ENCODE results near the gene NPHP1. TPM values are rescaled to one million over a fixed set of nuclear protein-coding genes. Genes with fewer than 3 reads are reported as not detected.
A peak's percentile ranks its signal among the peaks of the same experiment; 100 is the strongest.
"Not testable (repeated sequence)": the region's sequence is repeated elsewhere in the genome, so short reads cannot be mapped to it uniquely, and the experiment has no call there.

The NPHP1 gene
- total RNA-seq, 2 experiments from 2014 or later = 0.18 to 0.61 TPM

DNA sequence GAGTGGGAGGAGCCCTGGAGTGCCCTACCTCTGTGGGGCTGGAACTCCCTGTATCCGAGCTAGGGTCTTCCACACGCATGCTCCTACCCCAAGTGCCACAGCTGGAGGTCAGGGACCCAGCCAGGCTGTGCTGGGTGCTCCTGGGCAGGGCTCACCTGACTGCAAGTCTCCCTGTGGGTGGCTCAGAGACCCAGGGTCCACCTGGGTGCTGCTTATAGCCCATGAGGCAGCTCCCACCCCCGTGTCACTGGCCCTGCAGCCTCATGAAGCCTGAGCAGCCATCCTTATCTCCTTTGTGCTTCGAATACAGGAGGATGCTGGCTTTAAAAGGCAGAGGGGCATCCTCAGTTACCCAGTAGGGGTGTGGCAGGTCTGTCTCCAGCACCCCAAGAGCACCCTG, 103.9 kb downstream of the NPHP1 start:
- ATAC-seq; DNase-seq; H3K9me3 Mint-ChIP-seq (ENCODE audit: low read depth); H3K36me3 Mint-ChIP-seq; CTCF ChIA-PET; H3K4me1 Mint-ChIP-seq; H3K27ac Mint-ChIP-seq; H3K4me3 Mint-ChIP-seq: not testable (repeated sequence)
- peaks cover 13% of the 10 kb centered on the region for H3K27me3 Mint-ChIP-seq

GRCh38 chr2:110100480-110100879, 104.3 kb downstream of the NPHP1 start:
- no peaks in the 10 kb centered on the region for H3K9me3 Mint-ChIP-seq (ENCODE audit: low read depth)
- H3K4me1 Mint-ChIP-seq = peaks cover 5% of the 10 kb centered on the region
- H3K4me3 Mint-ChIP-seq = no peak overlapping the region
- H3K27ac Mint-ChIP-seq = no peak overlapping the region
- ATAC-seq (no peak), DNase-seq (no peak)
- CTCF ChIA-PET = no interaction called here
- peaks cover 10% of the 10 kb centered on the region for H3K27me3 Mint-ChIP-seq
- no peaks in the 10 kb centered on the region for H3K36me3 Mint-ChIP-seq

GRCh38 chr2:110099471-110100225, 105.2 kb downstream of the NPHP1 start:
- CTCF ChIA-PET = no interaction called here
- H3K36me3 Mint-ChIP-seq = no peaks in the 10 kb centered on the region
- DNase-seq (no peak), ATAC-seq (no peak)
- peaks cover 3% of the 10 kb centered on the region for H3K27me3 Mint-ChIP-seq
- H3K4me1 Mint-ChIP-seq = peaks cover 5% of the 10 kb centered on the region
- H3K9me3 Mint-ChIP-seq (ENCODE audit: low read depth) = no peaks in the 10 kb centered on the region
- no peak overlapping the region for H3K4me3 Mint-ChIP-seq
- H3K27ac Mint-ChIP-seq = no peak overlapping the region

GRCh38 chr2:110099038-110099425, 105.8 kb downstream of the NPHP1 start:
- H3K4me3 Mint-ChIP-seq = no peak overlapping the region
- no peaks in the 10 kb centered on the region for H3K36me3 Mint-ChIP-seq
- CTCF ChIA-PET = no interaction called here
- peaks cover 3% of the 10 kb centered on the region for H3K27me3 Mint-ChIP-seq
- no peaks in the 10 kb centered on the region for H3K9me3 Mint-ChIP-seq (ENCODE audit: low read depth)
- H3K4me1 Mint-ChIP-seq = peaks cover 5% of the 10 kb centered on the region
- H3K27ac Mint-ChIP-seq = no peak overlapping the region
- ATAC-seq = no peak
- DNase-seq = no peak

- Mint-ChIP-seq H3K27ac (no peak overlapping the region), H3K27me3 (peaks cover 3% of the 10 kb centered on the region), H3K4me1 (peaks cover 5% of the 10 kb centered on the region), H3K9me3 (ENCODE audit: low read depth) (no peaks in the 10 kb centered on the region), H3K4me3 (no peak overlapping the region), H3K36me3 (no peaks in the 10 kb centered on the region)
- CTCF ChIA-PET = no interaction called here
- DNase-seq = no peak
- no peak for ATAC-seq
Observed at GRCh38 chr2:110097506-110098220, 107.2 kb downstream of the NPHP1 start.

GRCh38 chr2:110095994-110096633, 108.7 kb downstream of the NPHP1 start:
- Mint-ChIP-seq H3K27me3 (peaks cover 3% of the 10 kb centered on the region), H3K4me3 (no peak overlapping the region), H3K27ac (no peak overlapping the region), H3K36me3 (no peaks in the 10 kb centered on the region), H3K4me1 (no peaks in the 10 kb centered on the region), H3K9me3 (ENCODE audit: low read depth) (no peaks in the 10 kb centered on the region)
- peak; percentile 22 for DNase-seq
- CTCF ChIA-PET = no interaction called here
- ATAC-seq = no peak

- H3K27me3 Mint-ChIP-seq; H3K9me3 Mint-ChIP-seq (ENCODE audit: low read depth); H3K4me1 Mint-ChIP-seq; H3K27ac Mint-ChIP-seq; ATAC-seq; DNase-seq; H3K4me3 Mint-ChIP-seq; H3K36me3 Mint-ChIP-seq; CTCF ChIA-PET: not testable (repeated sequence)
Observed at GRCh38 chr2:110094884-110095534, 109.8 kb downstream of the NPHP1 start.

- H3K4me1 Mint-ChIP-seq; H3K9me3 Mint-ChIP-seq (ENCODE audit: low read depth); H3K27me3 Mint-ChIP-seq; DNase-seq; H3K27ac Mint-ChIP-seq; CTCF ChIA-PET; H3K36me3 Mint-ChIP-seq; ATAC-seq; H3K4me3 Mint-ChIP-seq: not testable (repeated sequence)
Observed at GRCh38 chr2:110093924-110094323, 110.9 kb downstream of the NPHP1 start.

DNA sequence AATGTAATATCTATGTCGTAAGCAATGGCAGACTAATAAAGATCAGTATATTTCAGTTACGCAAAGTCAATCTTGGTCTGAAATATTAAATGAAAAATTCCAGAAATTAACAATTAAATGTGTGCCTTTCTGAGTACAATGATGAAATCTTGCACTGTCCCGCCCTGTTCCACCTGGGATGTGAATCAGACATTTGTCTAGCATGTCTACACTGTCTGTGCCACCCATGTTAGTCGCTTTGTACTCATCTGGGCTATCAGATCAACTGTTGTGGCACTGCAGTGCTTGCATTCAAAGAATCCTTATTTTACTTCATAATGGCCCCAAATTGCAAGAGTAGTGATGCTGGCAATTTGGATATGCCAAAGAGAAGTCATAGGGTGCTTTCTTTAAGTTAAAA, 114.6 kb downstream of the NPHP1 start:
- H3K9me3 Mint-ChIP-seq (ENCODE audit: low read depth); DNase-seq; CTCF ChIA-PET; H3K27ac Mint-ChIP-seq; ATAC-seq; H3K27me3 Mint-ChIP-seq; H3K4me3 Mint-ChIP-seq; H3K36me3 Mint-ChIP-seq; H3K4me1 Mint-ChIP-seq: not testable (repeated sequence)

GRCh38 chr2:110083757-110084156, 121.1 kb downstream of the NPHP1 start:
- H3K27ac Mint-ChIP-seq; ATAC-seq; H3K36me3 Mint-ChIP-seq; DNase-seq; H3K4me3 Mint-ChIP-seq; CTCF ChIA-PET; H3K4me1 Mint-ChIP-seq; H3K27me3 Mint-ChIP-seq; H3K9me3 Mint-ChIP-seq (ENCODE audit: low read depth): not testable (repeated sequence)

DNA sequence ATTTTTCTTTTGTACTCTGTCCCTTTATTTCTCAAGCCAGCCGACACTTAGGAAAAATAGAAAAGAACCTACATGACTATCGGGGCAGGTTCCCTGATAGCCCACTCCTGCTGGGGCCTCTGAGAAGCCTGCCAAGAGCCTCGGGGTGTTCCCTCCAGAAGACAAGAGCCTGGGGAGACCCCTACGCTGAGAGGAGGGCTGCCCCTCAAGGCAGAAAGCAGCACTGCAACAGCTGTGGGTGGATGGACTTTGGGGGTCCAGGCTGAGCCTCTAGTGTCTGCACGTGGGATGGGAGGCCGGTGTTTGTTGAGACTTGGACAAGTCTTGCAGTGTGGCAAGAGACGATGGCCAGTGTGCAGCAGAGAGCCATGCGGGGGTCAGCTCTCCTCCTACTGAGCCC, 121.7 kb downstream of the NPHP1 start:
- H3K36me3 Mint-ChIP-seq; H3K4me3 Mint-ChIP-seq; CTCF ChIA-PET; H3K27ac Mint-ChIP-seq; H3K9me3 Mint-ChIP-seq (ENCODE audit: low read depth); H3K27me3 Mint-ChIP-seq; DNase-seq; H3K4me1 Mint-ChIP-seq; ATAC-seq: not testable (repeated sequence)

- H3K9me3 Mint-ChIP-seq (ENCODE audit: low read depth); ATAC-seq; H3K4me1 Mint-ChIP-seq; H3K36me3 Mint-ChIP-seq; H3K27me3 Mint-ChIP-seq; CTCF ChIA-PET; H3K27ac Mint-ChIP-seq; H3K4me3 Mint-ChIP-seq; DNase-seq: not testable (repeated sequence)
Observed at GRCh38 chr2:110078104-110078503, 126.7 kb downstream of the NPHP1 start.

GRCh38 chr2:110075896-110076295, 128.9 kb downstream of the NPHP1 start:
- H3K27me3 Mint-ChIP-seq; H3K36me3 Mint-ChIP-seq; H3K9me3 Mint-ChIP-seq (ENCODE audit: low read depth); DNase-seq; ATAC-seq; H3K4me1 Mint-ChIP-seq; CTCF ChIA-PET; H3K4me3 Mint-ChIP-seq; H3K27ac Mint-ChIP-seq: not testable (repeated sequence)

Data from activated CD8-positive, alpha-beta memory T cell treated with anti-CD3 and anti-CD28 coated beads, Interleukin-2, amount 10 ng/mL, durations not matched to agents 7 days and 5 days (primary cell).